Transverse colon (tissue), 4 donors: ENCODE measurements around the gene GNG12. TPM values are rescaled to one million over a fixed set of nuclear protein-coding genes. Genes with fewer than 3 reads are reported as not detected.
A peak's percentile ranks its signal among the peaks of the same experiment; 100 is the strongest.

Experiments
- DNase-seq: peaks from one replicate; pipeline ENCODE4 v3.0.0-alpha.2; 2019
- H3K27ac ChIP-seq, 4 donors: fragments of 200-600 bp; sonication (generic); 2 replicates each; pipeline ENCODE4 v1.5.1; 2016 to 2018; ENCODE audit warnings: inconsistent platforms in 4 of 4
- H3K27me3 ChIP-seq: fragments of 200-600 bp; sonication (generic); 2 replicates; pipeline ENCODE4 v1.5.1; 2017; ENCODE audit warnings: inconsistent platforms
- H3K36me3 ChIP-seq, 4 donors: fragments of 200-600 bp; sonication (generic); 2 replicates each; pipeline ENCODE4 v1.5.1; 2017 to 2019; ENCODE audit warnings: inconsistent platforms in 4 of 4
- H3K4me1 ChIP-seq, 4 donors: fragments of 200-600 bp; sonication (generic); 2 replicates each; pipeline ENCODE4 v1.5.1; 2017 to 2020; ENCODE audit warnings: inconsistent platforms in 4 of 4
- H3K4me3 ChIP-seq, 4 donors: fragments of 200-600 bp; sonication (generic); 1 replicate in 1 of 4; 2 replicates in 3 of 4; pipeline versions ENCODE4 v1.5.1 to v1.6.1; 2017 to 2019; ENCODE audit warnings: inconsistent platforms in 4 of 4
- H3K9me3 ChIP-seq, 2 donors: fragments of 200-600 bp; sonication (generic); 2 replicates each; pipeline ENCODE4 v1.5.1; 2017 to 2019; ENCODE audit warnings: inconsistent platforms in 2 of 2
- CTCF ChIP-seq, 5 experiments: fragments of 200-600 bp in 3 of 5; fragments of 450-650 bp in 2 of 5; sonication (generic) in 3 of 5; IDR thresholded peaks; 1 replicate in 2 of 5; 2 replicates in 3 of 5; pipeline ENCODE4 v1.5.1; 2016 to 2017; ENCODE audit warnings: antibody characterized with exemption in 5 of 5, inconsistent platforms in 3 of 5, mild to moderate bottlenecking in 2 of 5, moderate library complexity in 1 of 5
- EP300 ChIP-seq: sonication (generic); formaldehyde crosslinking; IDR thresholded peaks from one replicate; pipeline ENCODE4 v1.6.1; 2017; ENCODE audit warnings: antibody characterized with exemption, low read depth
- POLR2A ChIP-seq: fragments of 450-650 bp; IDR thresholded peaks from one replicate; pipeline ENCODE4 v1.6.1; 2016; ENCODE audit warnings: antibody characterized with exemption, mild to moderate bottlenecking, moderate library complexity
- POLR2AphosphoS5 ChIP-seq, 3 donors: sonication (generic); formaldehyde crosslinking; IDR thresholded peaks; one replicate each; pipeline ENCODE4 v1.6.1; 2016; ENCODE audit warnings: antibody characterized with exemption in 3 of 3
- WGBS, 2 donors: methylation state at CpG; one replicate each; pipeline ENCODE4 v1.1.5; 2018; ENCODE audit warnings: low coverage in 1 of 2; 5-methylcytosine and 5-hydroxymethylcytosine counted together
- in situ Hi-C, 4 donors: fragments of 200-750 bp; cut with MboI; loops; one replicate each; pipeline versions ENCODE4 v1.15.0 to v1.15.1; 2017; ENCODE audit warnings: low sequenced_read_pairs in 3 of 4, low pct_ligation_motif_present in 1 of 4, low pct_unique_long_range_greater_than_20kb in 1 of 4
- intact Hi-C: fragments of 100-400 bp; cut with DNase I; formaldehyde crosslinking; loops from one replicate; pipeline ENCODE4 v1.15.1; 2023; ENCODE audit warnings: low total_unique reads
- total RNA-seq, 4 donors: library from RNA; depleted of rRNA; stranded (reverse); fragments of >200 nt; gene quantifications; one replicate each; pipeline ENCODE4 v1.1.0, GENCODE V29; 2016

The GNG12 gene
- total RNA-seq, 4 donors from 2014 or later = 19.1 to 180 (median 112) TPM

GRCh38 chr1:67741736-67742135 is 91.5 kb downstream of the GNG12 start:
- in situ Hi-C loops (no loop called here), intact Hi-C loops (no loop called here)
- 83% methylated on average over 1 of the region's 1 CpG; no CpG with 5 or more reads in 1 of the 2 donors for WGBS, 2 donors
- peak overlapping the region; percentile 35 to 55 (median 53) for H3K27ac ChIP-seq
- H3K36me3 ChIP-seq = no peaks in the 10 kb centered on the region
- no peak for TF ChIP-seq POLR2AphosphoS5 (IDR thresholded peaks at IDR 0.05)
- no peak for TF ChIP-seq EP300
- TF ChIP-seq POLR2A = no peak
- TF ChIP-seq CTCF (IDR thresholded peaks at IDR 0.05) = no peak
- no peak for DNase-seq
- H3K9me3 ChIP-seq = no peaks in the 10 kb centered on the region
- H3K4me1 ChIP-seq = peaks cover 5 to 49% (median 16%) of the 10 kb centered on the region in 4 donors
- no peaks in the 10 kb centered on the region for H3K27me3 ChIP-seq
- H3K4me3 ChIP-seq = no peak overlapping the region

GRCh38 chr1:67741121-67741520 is 92.1 kb downstream of the GNG12 start:
- intact Hi-C loops (no loop called here), in situ Hi-C loops (no loop called here)
- peaks cover 11 to 49% (median 21%) of the 10 kb centered on the region in 4 donors for H3K4me1 ChIP-seq
- H3K9me3 ChIP-seq = no peaks in the 10 kb centered on the region
- peak overlapping the region; percentile 35 to 55 (median 53) for H3K27ac ChIP-seq
- peak; percentile 55 for DNase-seq
- H3K36me3 ChIP-seq = no peaks in the 10 kb centered on the region
- WGBS, 2 donors = 68 to 70% methylated on average over 3 of the region's 3 CpGs
- H3K27me3 ChIP-seq = no peaks in the 10 kb centered on the region
- TF ChIP-seq POLR2AphosphoS5 (IDR thresholded peaks at IDR 0.05) = peak in 1 of 3 donors; percentile 19
- no peak for TF ChIP-seq POLR2A
- H3K4me3 ChIP-seq = no peak overlapping the region

- Histone ChIP-seq H3K4me1 (peaks cover 16 to 52% (median 27%) of the 10 kb centered on the region in 4 donors), H3K4me3 (no peak overlapping the region), H3K36me3 (no peaks in the 10 kb centered on the region), H3K27me3 (no peaks in the 10 kb centered on the region), H3K9me3 (no peaks in the 10 kb centered on the region), H3K27ac (peak overlapping the region; percentile 35 to 55 (median 53))
- DNase-seq = no peak
- TF ChIP-seq CTCF (IDR thresholded peaks at IDR 0.05) (no peak), POLR2A (no peak), POLR2AphosphoS5 (IDR thresholded peaks at IDR 0.05) (no peak), EP300 (no peak)
- in situ Hi-C loops = no loop called here
- 80 to 86% methylated on average over 2 to 3 of the region's 3 CpGs for WGBS, 2 donors
- intact Hi-C loops = no loop called here
Measured at GRCh38 chr1:67740543-67740942, 92.7 kb downstream of the GNG12 start.

- Histone ChIP-seq H3K4me3 (no peak overlapping the region), H3K4me1 (peaks cover 19 to 61% (median 29%) of the 10 kb centered on the region in 4 donors), H3K27ac (no peak overlapping the region), H3K27me3 (no peaks in the 10 kb centered on the region), H3K9me3 (no peaks in the 10 kb centered on the region), H3K36me3 (no peaks in the 10 kb centered on the region)
- in situ Hi-C loops (loop anchor here in 1 of 4 donors (10.0 kb wide), 1 partner anchor 55 kb away; the partner anchor contains the start of gene GADD45A), intact Hi-C loops (no loop called here)
- DNase-seq = no peak
- TF ChIP-seq CTCF (IDR thresholded peaks at IDR 0.05) = no peak
- TF ChIP-seq POLR2A = no peak
- no peak for TF ChIP-seq EP300
- TF ChIP-seq POLR2AphosphoS5 (IDR thresholded peaks at IDR 0.05) = no peak
- WGBS, 2 donors = 94 to 99% methylated on average over 3 to 5 of the region's 5 CpGs
Measured at GRCh38 chr1:67739361-67739760, 93.9 kb downstream of the GNG12 start.

- intact Hi-C loops (no loop called here), in situ Hi-C loops (loop anchor here in 1 of 4 donors (10.0 kb wide), 1 partner anchor 54 kb away; the partner anchor contains the start of gene GADD45A)
- no peak for TF ChIP-seq POLR2A
- no peak for TF ChIP-seq CTCF (IDR thresholded peaks at IDR 0.05)
- no peak for TF ChIP-seq EP300
- TF ChIP-seq POLR2AphosphoS5 (IDR thresholded peaks at IDR 0.05) = no peak
- H3K4me1 ChIP-seq = peaks cover 19 to 69% (median 29%) of the 10 kb centered on the region in 4 donors
- H3K36me3 ChIP-seq = no peaks in the 10 kb centered on the region
- WGBS, 2 donors = 81 to 89% methylated on average over 1 to 4 of the region's 4 CpGs
- no peaks in the 10 kb centered on the region for H3K27me3 ChIP-seq
- no peak for DNase-seq
- no peaks in the 10 kb centered on the region for H3K9me3 ChIP-seq
- H3K4me3 ChIP-seq = no peak overlapping the region
- H3K27ac ChIP-seq = peak overlapping the region in 1 of 4 donors; percentile 77
Measured at GRCh38 chr1:67738401-67738800, 94.9 kb downstream of the GNG12 start.
